ENCODE measurements around the gene MYH11. TPM values are rescaled to one million over a fixed set of nuclear protein-coding genes. Genes with fewer than 3 reads are reported as not detected.

Gene MYH11
- total RNA-seq, 1 experiment from 2014 or later = 0.05 TPM

- peaks cover 39% of the 10 kb centered on the region for H3K27me3 Mint-ChIP-seq (ENCODE audit: unreplicated experiment)
- no peaks in the 10 kb centered on the region for H3K4me1 Mint-ChIP-seq (ENCODE audit: low read depth, unreplicated experiment)
- H3K9me3 Mint-ChIP-seq (ENCODE audit: low read depth, unreplicated experiment) = no peaks in the 10 kb centered on the region
- intact Hi-C loops (cut with micrococcal nuclease; ENCODE audit: unreplicated experiment) = loop anchor here (5.0 kb wide), 1 partner anchor 56 kb away; no protein-coding TSS in a partner anchor
- CTCF ChIA-PET = interaction anchor here (0.5 to 2.4 kb wide), 5 partner anchors 13 to 348 kb away, joined by 3 to 35 read pairs (median 4); no protein-coding TSS in a partner anchor
- no peak overlapping the region for H3K27ac Mint-ChIP-seq (ENCODE audit: unreplicated experiment)
- H3K36me3 Mint-ChIP-seq (ENCODE audit: insufficient read depth, unreplicated experiment) = no peaks in the 10 kb centered on the region
- TF ChIP-seq, protein P1, sequence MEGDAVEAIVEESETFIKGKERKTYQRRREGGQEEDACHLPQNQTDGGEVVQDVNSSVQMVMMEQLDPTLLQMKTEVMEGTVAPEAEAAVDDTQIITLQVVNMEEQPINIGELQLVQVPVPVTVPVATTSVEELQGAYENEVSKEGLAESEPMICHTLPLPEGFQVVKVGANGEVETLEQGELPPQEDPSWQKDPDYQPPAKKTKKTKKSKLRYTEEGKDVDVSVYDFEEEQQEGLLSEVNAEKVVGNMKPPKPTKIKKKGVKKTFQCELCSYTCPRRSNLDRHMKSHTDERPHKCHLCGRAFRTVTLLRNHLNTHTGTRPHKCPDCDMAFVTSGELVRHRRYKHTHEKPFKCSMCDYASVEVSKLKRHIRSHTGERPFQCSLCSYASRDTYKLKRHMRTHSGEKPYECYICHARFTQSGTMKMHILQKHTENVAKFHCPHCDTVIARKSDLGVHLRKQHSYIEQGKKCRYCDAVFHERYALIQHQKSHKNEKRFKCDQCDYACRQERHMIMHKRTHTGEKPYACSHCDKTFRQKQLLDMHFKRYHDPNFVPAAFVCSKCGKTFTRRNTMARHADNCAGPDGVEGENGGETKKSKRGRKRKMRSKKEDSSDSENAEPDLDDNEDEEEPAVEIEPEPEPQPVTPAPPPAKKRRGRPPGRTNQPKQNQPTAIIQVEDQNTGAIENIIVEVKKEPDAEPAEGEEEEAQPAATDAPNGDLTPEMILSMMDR (IDR thresholded peaks at IDR 0.05; ENCODE audit: unreplicated experiment) = no peak
- H3K4me3 Mint-ChIP-seq (ENCODE audit: low read depth, unreplicated experiment) = no peak overlapping the region
- BruUV-seq (replicated peaks) = no TSS peak
- no peak for DNase-seq
These were observed 33.9 kb downstream of the MYH11 start for GRCh38 chr16:15822957-15823356.

DNA sequence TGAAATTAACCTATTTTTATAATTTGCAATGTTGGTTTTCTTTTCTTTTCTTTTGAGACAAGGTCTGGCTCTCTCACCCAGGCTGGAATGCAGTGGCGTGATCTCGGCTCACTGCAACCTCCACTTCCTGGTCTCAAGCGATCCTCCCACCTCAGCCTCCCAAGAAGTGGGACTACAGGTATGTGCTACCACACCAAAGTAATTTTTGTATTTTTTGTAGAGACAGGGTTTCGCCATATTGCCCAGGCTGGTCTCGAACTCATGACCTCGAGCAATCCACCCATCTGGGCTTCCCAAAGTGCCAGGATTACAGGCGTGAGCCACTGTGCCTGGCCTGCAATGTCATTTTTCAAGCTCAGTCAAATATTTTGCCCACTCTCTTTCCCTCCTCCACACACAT, 36.0 kb downstream of the MYH11 start:
- peaks cover 43% of the 10 kb centered on the region for H3K27me3 Mint-ChIP-seq (ENCODE audit: unreplicated experiment)
- H3K27ac Mint-ChIP-seq (ENCODE audit: unreplicated experiment) = no peak overlapping the region
- TF ChIP-seq, protein P1 (IDR thresholded peaks at IDR 0.05; ENCODE audit: unreplicated experiment) = no peak
- DNase-seq = no peak
- intact Hi-C loops (cut with micrococcal nuclease; ENCODE audit: unreplicated experiment) = loop anchor here (5.0 kb wide), 1 partner anchor 54 kb away; no protein-coding TSS in a partner anchor
- no peaks in the 10 kb centered on the region for H3K36me3 Mint-ChIP-seq (ENCODE audit: insufficient read depth, unreplicated experiment)
- CTCF ChIA-PET = interaction anchor here (0.6 to 2.4 kb wide), 5 partner anchors 19 to 167 kb away, joined by 3 to 35 read pairs (median 4); partner anchors contain the start of gene CEP20
- BruUV-seq (replicated peaks) = no TSS peak
- no peaks in the 10 kb centered on the region for H3K4me1 Mint-ChIP-seq (ENCODE audit: low read depth, unreplicated experiment)
- no peak overlapping the region for H3K4me3 Mint-ChIP-seq (ENCODE audit: low read depth, unreplicated experiment)
- H3K9me3 Mint-ChIP-seq (ENCODE audit: low read depth, unreplicated experiment) = peaks cover 4% of the 10 kb centered on the region

DNA sequence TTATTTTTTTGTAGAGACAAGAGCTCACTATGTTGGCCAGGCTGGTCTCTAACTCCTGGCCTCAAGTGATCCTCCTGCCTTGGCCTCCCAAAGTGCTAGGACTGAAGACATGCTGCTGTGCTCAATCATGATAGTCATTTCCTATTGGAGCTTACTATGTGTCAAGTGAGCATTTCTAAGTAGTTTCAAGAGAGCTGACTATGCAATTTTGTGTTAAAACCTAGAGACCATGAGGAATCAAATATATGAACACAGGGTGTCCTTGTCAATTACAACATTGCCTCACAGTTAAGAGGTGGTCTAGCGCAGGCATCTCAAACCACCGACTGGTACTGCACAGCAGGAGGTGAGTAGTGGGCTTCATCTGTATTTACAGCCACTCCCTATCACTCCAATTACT, 37.8 kb downstream of the MYH11 start:
- CTCF ChIA-PET = no interaction called here
- no peak overlapping the region for H3K27ac Mint-ChIP-seq (ENCODE audit: unreplicated experiment)
- intact Hi-C loops (cut with micrococcal nuclease; ENCODE audit: unreplicated experiment) = no loop called here
- H3K4me1 Mint-ChIP-seq (ENCODE audit: low read depth, unreplicated experiment) = no peaks in the 10 kb centered on the region
- no peak overlapping the region for H3K4me3 Mint-ChIP-seq (ENCODE audit: low read depth, unreplicated experiment)
- H3K36me3 Mint-ChIP-seq (ENCODE audit: insufficient read depth, unreplicated experiment) = no peaks in the 10 kb centered on the region
- peaks cover 11% of the 10 kb centered on the region for H3K9me3 Mint-ChIP-seq (ENCODE audit: low read depth, unreplicated experiment)
- peaks cover 43% of the 10 kb centered on the region for H3K27me3 Mint-ChIP-seq (ENCODE audit: unreplicated experiment)
- BruUV-seq (replicated peaks) = no TSS peak
- TF ChIP-seq, protein P1 (IDR thresholded peaks at IDR 0.05; ENCODE audit: unreplicated experiment) = no peak
- no peak for DNase-seq

DNA sequence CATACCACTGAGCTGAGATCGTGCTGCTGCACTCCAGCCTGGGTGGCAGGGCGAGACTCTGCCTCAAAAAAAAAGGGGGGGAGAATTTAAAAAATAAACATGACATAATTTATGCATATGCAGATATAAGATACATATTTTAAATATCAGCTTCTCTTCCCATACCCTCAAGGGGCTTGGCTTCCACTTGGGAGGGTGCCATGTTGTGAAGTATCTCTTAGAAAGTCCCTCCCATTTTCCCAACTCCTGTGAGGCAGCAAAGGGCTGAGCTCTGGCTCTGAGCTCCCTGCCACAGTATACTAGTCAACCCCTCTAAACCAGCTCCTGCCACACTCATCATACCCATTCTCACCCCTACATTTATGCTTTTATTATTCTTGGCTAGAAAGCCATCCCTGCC, 39.4 kb downstream of the MYH11 start:
- TF ChIP-seq, protein P1 (IDR thresholded peaks at IDR 0.05; ENCODE audit: unreplicated experiment) = no peak
- intact Hi-C loops (cut with micrococcal nuclease; ENCODE audit: unreplicated experiment) = no loop called here
- Mint-ChIP-seq H3K4me3 (ENCODE audit: low read depth, unreplicated experiment) (no peak overlapping the region), H3K27ac (ENCODE audit: unreplicated experiment) (no peak overlapping the region), H3K9me3 (ENCODE audit: low read depth, unreplicated experiment) (peaks cover 11% of the 10 kb centered on the region), H3K36me3 (ENCODE audit: insufficient read depth, unreplicated experiment) (no peaks in the 10 kb centered on the region), H3K27me3 (ENCODE audit: unreplicated experiment) (peaks cover 27% of the 10 kb centered on the region), H3K4me1 (ENCODE audit: low read depth, unreplicated experiment) (no peaks in the 10 kb centered on the region)
- CTCF ChIA-PET = interaction anchor here (0.5 kb wide), 1 partner anchor 15 kb away, joined by 3 read pairs; no protein-coding TSS in a partner anchor
- no TSS peak for BruUV-seq (replicated peaks)
- no peak for DNase-seq

Measured in Calu3 (cell line).